Activated CD8-positive, alpha-beta memory T cell treated with anti-CD3 and anti-CD28 coated beads, Interleukin-2, amount 50 U/mL, for 24 hours (primary cell): ENCODE data around the gene GRIN2C.
"Not testable (repeated sequence)": the region's sequence is repeated elsewhere in the genome, so short reads cannot be mapped to it uniquely, and the experiment has no call there.

ENCODE experiments used
- DNase-seq: peaks from one replicate; pipeline ENCODE4 v3.0.0-alpha.2; 2020; ENCODE audit errors: extremely low read depth

The GRIN2C gene

DNA sequence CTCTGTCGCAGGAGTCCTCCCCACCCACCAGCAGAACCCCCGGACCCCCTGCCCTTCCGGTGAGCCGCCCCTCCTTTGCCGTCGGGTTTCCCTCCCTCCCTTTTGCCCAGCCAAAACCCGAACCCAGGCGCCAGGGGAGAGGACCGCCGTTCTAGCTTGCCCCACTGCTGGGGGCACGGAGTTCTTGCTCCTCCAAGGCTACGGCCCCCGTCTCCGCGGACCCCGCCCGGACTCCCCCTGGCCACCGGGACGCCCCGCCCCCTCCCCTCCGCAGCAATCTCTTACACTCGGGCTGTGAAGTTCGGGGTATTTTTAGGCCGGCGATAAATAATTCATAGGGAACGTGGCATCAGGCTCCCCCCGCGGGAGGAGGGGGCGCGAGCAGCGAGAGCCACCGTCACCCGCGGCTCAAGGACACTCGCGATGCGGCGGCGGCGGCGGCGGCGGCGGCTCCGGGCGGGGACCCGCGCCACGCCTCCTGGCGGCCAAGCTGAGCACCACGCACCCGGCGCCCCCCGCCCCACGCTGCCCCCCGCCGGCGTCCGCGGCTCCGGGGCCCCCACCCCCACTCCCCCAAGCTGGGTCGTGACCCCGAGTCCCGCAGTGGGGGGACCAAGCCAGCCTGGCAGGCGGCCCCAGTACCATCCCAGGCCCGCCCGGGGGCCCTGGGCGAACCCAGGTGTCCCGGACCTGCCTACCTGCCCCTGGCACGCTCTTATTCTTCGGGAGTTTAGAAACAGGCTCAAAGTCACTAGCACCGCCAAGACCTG, at the start of gene GRIN2C:
TSS of gene GRIN2C (minus strand) at position 427 of the 770 bp plus-strand sequence. CDS start 4,793 bp downstream, outside the sequence.
- no peak for DNase-seq

DNA sequence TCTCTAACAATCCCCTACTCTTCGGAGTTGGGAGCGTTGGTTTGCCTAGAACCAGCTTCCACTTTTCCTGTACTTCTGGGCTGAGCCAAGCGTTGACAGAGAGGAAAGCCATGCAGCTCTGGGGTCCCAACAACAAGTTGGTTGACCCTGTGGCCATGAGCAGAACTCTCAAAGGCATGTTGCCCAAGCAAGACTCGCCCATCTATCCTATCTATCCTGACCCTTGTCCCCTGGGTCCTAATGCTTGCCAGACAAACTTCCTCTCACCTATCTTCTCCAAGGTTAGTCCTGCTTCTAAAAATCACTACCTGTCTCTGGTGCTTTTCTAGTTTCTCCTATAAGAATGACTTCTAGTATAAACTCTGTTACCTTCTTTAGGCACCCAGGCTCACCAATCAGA, 49.4 kb upstream of the GRIN2C start:
- not testable (repeated sequence) for DNase-seq

DNA sequence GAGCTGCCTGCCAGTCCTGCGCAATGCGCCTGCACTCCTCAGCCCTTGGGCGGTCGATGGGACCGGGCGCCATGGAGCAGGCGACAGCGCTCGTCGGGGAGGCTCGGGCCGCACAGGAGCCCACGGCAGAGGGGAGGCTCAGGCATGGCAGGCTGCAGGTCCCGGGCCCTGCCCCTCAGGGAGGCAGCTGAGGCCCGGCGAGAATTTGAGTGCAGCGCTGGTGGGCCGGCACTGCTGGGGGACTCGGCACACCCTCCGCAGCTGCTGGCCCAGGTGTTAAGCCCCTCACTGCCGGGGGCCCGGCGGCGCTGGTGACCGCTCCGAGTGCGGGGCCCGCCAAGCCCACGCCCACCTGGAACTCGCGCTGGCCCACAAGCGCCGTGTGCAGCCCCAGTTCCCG, 47.3 kb upstream of the GRIN2C start:
- no peak for DNase-seq

DNA sequence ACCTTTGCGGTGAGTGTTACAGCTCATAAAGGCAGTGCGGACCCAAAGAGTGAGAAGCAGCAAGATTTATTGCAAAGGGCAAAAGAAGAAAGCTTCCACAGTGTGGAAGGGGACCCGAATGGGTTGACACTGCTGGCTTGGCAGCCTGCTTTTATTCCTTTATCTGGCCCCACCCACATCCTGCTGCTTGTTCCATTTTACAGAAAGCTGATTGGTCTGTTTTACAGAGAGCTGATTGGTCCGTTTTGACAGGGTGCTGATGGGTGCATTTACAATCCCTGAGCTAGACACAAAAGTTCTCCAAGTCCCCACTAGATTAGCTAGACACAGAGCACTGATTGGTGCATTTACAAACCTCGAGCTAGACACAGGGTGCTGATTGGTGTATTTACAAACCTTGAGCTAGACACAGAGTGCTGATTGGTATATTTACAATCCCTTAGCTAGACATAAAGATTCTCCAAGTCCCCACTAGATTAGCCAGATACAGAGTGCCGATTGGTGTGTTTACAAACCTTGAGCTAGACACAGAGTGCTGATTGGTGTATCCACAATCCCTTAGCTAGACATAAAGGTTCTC, 46.6 kb upstream of the GRIN2C start:
- not testable (repeated sequence) for DNase-seq

DNA sequence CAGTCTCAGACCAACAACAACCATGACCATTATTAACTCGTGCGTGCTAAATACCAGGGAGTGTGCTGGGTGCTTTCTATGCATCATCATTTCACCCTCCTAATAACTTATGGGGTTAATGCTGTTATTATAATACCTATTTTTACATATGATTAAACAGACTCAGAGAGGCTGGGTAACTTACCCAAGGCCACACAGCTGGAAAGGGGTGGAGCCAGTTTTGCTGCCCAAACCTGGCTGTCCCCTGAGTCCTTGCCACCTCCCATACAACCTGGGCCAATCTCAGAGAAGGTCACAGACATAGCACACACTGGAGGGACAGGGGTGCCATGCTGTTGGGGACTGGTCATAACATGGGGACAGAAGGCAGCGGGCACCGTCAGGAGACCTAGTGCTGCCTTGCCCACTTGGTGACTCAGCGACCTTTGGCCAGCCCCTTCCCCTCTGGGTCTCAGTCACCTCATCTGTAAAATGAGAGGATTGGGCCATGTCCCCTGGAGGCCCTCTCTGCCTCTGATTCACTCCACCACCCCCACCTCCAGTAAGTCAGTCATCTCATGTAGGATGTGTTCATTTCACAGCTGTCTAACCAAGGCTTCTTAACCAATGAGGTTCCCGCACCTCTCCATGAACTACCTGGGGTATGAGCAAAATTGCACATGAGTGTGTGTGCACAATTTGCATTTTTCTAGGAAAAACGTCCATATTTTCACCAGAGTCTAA, 45.2 kb upstream of the GRIN2C start:
- no peak for DNase-seq

DNA sequence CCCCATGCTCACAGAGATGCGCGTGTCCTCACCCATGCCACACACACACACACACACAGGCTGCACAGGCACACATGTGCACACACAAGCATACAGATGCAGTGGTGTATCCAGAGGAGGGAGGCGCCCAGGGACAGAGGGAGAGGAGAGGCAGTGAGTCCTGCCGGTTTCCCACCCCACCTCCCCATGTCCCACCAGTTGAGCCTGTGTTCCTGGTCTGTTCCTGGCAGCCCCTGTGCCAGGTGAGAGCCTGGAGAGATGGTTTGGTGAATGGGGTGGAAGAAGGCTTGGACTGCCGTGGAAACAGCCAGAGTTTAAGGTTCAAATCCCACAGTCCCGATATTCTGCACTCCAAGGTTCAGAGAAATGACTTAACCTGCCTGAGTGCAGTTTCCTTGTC, 44.0 kb upstream of the GRIN2C start:
- DNase-seq: no peak

DNA sequence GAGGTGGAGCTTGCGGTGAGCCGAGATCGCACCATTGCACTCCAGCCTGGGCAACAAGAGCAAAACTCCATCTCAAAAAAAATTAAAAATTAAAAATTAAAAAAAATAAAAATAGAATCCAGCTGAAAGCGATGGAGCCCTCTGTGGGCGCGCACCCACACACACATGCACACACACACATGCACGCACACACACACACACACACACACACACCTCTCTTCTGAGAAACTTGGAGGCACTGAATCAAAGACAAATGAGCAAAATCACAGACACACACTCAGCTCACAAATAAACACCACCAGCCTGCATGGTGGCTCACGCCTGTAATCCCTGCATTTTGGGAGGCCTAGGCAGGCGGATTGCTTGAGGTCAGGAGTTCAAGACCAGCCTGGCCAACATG, 43.3 kb upstream of the GRIN2C start:
- no peak for DNase-seq

DNA sequence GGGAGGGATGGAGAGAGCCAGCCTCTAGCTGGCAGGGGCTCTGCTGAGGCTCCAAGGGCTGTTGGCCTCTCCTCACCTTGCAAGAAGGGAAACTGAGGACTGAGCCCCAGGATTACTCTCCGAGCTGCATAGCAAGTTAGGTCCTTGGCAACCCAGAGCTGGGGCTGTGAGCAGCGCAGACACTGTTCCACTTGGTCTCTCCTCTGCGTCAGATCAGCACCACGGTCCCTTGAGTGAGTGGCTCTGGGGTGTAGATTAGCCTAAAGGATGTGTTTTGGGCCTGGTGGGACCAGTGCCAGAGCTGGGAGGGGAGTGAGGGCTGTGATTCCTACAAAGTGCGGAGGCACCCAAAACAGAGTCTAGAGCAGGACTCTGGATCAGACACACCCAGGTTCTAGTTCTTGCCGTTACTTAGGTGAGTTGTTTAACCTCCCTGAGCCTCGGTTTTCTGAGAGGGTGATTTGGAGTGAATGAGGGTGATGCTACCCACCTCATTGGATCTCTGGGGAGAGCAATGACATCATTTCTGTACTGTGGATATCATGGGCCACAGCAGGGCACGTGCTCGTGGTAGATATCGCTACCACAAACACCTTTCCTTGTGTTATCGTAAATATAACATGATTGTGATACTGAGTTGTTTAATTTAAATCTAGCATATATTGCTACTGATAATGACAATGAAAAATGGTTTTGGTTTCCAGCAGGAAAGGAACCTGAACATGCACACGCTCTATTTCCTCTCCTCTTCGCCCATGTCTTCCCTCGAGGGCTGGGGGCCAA, 41.9 kb upstream of the GRIN2C start:
- DNase-seq: no peak

DNA sequence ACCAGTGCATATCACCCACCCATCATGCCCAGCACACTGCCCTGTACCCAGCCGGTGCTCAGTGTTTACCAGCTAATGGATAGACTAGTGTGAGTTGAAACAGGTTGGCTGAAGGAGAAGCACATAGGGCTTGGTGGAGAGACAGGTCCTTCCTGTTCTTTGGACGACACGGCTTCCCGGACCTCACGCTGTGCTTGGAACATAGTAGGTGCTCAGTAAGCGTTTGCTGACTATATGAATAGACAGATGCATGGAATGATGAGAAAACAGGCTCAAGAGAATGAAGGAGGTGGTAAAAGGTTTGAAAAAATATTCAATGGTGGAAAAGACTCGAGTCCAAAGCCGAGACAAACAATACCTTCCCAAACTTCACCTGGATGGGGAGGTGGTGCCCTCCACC, 40.5 kb upstream of the GRIN2C start:
- no peak for DNase-seq

DNA sequence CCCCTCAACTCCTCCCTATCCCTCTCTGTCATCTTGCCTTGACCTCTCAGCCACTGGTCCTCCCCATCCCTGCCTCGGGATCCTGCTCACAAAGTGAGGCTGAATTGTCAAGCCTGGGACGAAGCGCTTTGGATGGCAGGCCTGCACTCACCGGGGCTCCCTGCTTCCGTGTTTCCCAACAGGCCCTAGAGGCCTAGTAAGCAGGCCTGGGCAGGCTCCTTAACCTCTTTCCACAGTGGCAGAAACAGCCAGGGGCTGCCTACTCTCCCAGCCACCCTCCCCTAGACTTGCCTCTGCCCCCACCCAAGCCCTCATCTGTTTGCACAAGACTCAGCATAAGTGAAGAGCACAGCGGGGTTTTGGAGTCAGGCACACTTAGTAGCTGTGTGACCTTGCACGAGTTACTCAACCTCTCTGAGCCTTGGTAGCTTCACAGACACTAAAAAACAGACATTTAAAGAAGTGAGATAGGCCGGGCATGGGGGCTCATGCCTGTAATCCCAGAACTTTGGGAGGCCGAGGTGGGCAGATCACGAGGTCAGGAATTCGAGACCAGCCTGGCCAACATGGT, 38.8 kb upstream of the GRIN2C start:
- no peak for DNase-seq

DNA sequence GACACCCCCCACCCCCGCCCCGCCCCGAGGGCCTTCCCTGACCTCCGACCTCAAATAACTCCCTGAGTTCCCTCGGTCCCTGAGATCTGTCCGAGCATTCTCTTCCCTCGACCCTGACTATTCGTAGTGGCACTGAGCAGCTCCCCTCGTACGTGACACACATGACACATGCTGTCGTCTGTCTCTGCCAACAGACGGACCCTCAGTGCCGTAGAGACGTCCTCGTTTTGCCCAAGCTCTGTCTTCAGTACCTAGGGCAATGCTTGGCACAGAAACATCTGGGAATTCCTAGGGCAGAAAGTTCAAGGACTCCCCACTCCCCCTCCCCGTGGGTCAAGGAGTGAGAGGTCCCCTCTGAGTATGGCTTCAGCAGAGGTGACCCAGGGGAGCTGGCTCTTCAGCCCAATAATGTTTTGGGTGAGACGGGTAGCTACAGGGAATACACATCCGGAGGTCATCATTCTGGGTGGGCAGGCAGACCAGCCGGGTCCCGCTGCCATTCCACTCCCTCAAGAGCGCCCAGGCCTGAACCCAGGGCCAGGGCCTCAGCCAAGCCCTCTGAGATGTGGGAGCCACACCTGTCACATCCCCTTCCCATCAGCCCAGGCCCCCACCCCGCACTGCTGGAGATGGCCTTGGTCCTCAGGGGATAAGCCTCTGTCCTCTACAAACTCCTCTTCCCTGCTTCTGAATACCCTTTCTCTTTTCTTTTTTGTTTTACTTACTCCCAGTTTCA, 34.4 kb upstream of the GRIN2C start:
- no peak for DNase-seq

DNA sequence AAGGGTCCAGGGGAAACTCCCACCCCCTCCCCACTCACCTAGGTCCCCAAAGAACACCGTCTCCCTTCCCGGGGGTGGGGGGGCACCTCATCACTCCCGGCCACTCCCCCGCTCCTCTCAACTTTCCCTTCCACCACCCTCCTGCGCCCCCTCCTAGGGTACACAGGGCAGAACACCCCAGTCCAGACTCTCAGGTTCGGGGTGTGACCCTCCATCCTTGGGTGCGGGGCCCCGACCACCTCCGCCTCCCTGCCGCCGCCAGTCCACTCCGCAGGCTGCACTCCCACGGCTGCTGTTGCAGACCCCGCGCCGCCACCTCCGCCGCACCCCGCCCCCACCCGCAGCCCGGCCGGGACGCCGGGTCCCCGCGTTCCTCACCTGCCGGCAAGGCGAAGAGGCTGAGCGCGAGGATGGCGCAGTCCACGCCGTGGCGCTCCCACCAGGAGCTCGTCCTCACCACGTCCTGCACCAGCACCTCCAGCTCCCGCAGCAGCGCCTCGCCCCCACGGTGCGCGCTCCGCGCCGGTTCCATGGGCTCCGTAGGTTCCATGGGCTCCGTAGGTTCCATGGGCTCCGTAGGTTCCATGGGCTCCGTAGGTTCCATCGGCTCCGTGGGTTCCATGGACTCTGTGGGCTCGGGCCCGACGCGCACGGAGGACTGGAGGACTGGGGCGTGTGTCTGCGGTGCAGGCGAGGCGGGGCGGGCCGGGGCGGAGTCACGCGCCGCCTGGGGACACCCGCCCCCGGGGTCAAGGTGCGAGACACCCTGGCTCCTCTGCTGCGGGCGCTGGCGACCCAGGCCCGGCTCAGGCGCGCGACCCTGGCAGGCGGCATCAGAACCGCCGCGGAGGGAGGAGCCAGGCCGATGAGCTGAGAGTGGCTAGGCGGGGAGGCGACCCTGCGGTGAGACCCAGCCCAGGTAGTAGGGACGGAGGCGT, 33.6 kb upstream of the GRIN2C start, which contains the start of gene FADS6:
TSS of gene FADS6 (minus strand) at position 660 of the 938 bp plus-strand sequence. CDS start at position 622, 38 bp downstream.
- no peak for DNase-seq

DNA sequence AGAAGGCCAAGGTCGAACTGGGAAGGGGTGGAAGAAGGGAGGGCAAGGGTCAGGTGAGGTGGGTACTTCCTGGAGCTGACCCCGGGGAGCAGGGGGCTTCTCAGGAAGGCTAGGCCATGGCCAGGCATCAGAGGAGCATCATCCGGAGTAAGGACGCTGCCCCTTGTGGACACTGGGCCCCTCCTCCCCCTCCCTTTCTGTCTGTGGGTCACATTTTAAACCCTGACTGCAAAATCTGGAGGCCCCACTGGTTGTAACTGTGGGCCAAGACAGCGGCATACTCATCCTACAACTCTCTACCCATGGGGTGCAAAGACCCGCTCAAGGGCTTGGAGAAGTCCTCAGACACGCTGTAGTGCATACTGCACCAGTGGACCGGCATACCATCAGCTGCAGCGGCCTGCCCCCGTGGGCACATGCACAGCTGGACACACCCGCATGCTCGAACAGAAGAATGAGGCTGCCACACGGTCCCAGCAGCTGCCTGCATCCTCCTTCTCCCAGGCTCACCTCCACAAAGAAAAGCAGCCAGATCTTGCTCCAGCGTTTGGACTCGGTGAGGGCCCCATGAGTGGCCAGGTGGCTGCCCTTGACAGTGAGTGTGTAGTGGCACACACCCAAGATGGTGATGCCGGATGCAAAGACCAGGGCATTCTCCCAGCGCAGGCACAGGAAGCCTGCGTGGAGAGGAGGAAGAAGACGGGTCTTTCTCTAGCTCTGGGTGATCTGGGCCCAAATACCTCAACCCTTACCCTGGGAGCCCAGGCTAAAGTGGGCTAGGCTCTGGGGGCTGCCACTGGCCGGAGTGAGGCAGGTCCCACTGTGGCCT, 32.5 kb upstream of the GRIN2C start:
- no peak for DNase-seq

DNA sequence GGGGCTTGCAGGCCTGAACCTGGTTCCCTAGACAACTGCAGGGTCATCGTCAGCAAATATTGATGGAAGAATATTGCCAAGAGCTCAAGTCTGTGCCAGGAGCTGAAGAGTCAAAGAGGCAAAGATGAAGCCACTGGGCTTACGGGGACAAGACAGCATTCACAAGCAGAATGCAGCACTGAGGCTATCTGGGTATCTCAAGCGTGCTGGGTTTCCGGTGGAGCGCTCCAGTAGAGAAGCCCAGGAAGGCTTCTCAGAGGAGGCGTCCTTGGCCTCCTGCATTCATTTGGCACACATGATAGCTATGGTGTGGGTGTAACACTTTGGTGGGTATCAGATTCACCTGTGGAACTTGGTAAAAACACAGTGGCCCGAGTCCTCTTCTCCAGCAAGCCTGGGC, 30.9 kb upstream of the GRIN2C start:
- no peak for DNase-seq

DNA sequence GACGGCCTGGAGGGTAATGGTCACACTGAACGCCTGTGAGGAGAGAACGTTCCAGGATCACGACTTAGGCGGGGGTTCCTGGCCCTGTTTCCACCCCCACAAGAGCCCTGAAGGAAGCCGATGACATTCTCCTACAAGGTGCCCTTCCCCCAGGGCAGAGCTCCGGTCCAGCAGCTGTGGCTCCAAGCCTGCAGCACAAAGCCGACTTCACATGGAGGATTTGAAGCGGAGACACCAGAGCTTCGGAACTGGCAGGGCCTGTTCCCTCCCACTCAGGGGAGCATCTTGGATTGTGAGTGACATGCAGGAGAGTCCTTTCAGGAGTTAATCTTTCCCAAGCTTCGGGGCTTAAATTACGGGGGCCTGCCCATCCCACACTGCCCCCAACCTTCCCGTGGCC, 28.8 kb upstream of the GRIN2C start:
- no peak for DNase-seq

DNA sequence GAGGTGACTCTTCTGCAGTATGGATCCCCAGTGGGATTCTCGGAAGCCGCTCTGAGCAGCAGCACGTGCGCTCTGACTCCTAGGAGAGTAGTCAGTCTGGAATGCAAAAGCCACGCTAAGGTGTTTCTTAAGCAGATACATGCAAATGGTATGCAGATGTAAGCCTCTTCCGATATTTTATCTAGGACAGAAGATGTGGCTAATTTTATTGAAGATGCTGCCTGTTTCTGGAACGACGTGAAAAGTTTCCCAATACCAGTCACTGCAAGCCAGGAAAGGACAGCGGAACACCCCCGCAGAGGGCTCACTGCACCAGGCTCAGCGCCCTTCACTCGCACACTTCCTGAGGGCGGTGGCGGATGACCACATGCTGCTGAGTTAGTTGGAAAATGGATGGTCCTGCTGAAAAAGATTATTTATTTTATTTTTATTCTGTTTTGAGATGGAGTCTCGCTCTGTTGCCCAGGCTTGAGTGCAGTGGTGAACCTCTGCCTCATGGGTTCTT, 23.6 kb upstream of the GRIN2C start:
- DNase-seq: no peak

DNA sequence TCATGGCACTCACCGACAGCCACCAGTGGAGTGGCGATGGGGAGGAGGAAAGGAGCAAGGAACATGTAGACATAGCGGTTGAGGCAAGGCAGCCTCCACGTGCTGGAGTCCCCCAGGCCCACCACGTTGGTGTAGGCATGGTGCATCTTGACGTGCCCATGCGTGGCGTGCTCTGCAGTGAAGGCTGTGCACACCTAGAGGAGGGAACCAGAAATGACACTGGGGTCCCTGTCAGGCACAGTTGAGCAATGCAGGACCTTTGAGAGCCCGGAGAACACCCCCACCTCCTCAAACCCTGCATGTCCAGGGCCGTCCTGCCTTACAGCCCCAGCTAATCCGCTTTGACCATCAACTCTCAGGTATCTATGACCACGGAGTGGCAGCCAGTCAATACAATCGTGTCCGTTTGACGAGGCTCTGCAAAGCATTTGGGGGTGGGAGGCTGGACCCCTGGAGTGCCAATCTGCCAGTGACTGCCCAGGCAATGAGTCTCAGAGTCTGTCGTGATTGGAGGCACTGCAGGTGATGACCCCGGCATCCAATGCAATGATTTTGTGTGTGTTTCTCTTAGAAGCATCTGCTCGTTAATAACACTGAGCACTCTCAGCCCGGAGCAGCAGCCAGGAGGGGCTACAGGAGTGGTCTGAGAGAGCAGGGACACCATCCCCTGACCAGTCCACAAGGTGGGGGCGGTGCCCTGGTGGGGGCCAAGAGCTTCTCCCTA, 23.0 kb upstream of the GRIN2C start:
- DNase-seq: no peak

DNA sequence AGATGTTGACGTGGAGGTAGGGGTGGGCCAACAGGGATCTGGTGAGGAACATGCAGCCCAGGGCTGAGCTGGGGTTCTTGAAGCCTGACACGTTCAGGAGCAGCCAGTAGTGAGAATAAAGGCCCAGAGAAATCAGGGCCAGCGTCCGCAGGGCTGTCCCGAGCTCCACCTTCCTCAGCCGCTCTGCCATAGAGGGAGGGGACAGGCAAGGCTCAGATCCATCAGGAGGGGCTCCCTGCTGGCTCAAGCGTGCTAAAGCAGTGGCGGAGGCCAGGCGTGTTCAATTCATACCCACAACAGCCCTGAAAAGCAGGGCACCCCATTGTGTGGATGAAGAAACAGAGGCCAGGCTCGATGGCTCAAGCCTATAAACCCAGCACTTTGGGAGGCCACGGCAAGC, 21.4 kb upstream of the GRIN2C start:
- no peak for DNase-seq
